OCI-LY3 (cell line): Measurements from ENCODE around the gene PCED1B.

Experiments
- H2AFZ ChIP-seq: fragments of 200-600, 300-600 bp; shearing (Covaris generic); 2 replicates; pipeline ENCODE4 v1.6.0; 2014; ENCODE audit warnings: antibody characterized with exemption, low read depth, low read length
- H3K27ac ChIP-seq: fragments of 200-600, 300-600 bp; sonication (generic); 2 replicates; pipeline ENCODE4 v1.5.1; 2014; ENCODE audit warnings: mild to moderate bottlenecking, low read length, moderate library complexity, mixed read lengths
- H3K27me3 ChIP-seq: fragments of 200-600, 300-600 bp; sonication (generic); 2 replicates; pipeline ENCODE4 v1.6.1; 2014; ENCODE audit warnings: low read depth, low read length, mixed read lengths
- H3K36me3 ChIP-seq: fragments of 200-600, 300-600 bp; sonication (generic); replicated peaks from 2 replicates; pipeline ENCODE3; 2014; ENCODE audit warnings: low read depth, low read length, mixed read lengths
- H3K4me1 ChIP-seq: fragments of 300-600, 200-600 bp; sonication (generic); 2 replicates; pipeline ENCODE4 v1.6.1; 2014; ENCODE audit warnings: low read length, mixed read lengths
- H3K4me2 ChIP-seq: fragments of 200-600, 300-600 bp; sonication (generic); 2 replicates; pipeline ENCODE4 v1.6.1; 2014; ENCODE audit warnings: low read length, mixed read lengths
- H3K4me3 ChIP-seq: fragments of 300-600, 200-600 bp; sonication (generic); 2 replicates; pipeline ENCODE4 v1.5.1; 2014; ENCODE audit warnings: antibody characterized with exemption, mild to moderate bottlenecking, low read length, moderate library complexity
- H3K79me2 ChIP-seq: fragments of 300-600, 200-600 bp; shearing (Covaris generic); 2 replicates; pipeline ENCODE4 v1.6.1; 2014; ENCODE audit warnings: mild to moderate bottlenecking, low read length, mixed read lengths
- H3K9ac ChIP-seq: fragments of 300-600, 200-600 bp; shearing (Covaris generic); 2 replicates; pipeline ENCODE4 v1.6.0; 2014; ENCODE audit warnings: mild to moderate bottlenecking, low read length, moderate library complexity
- H3K9me3 ChIP-seq: fragments of 200-600, 300-600 bp; shearing (Covaris generic); 2 replicates; pipeline ENCODE4 v1.6.1; 2014; ENCODE audit warnings: low read length, mixed read lengths; ENCODE audit not compliant: insufficient read depth
- H4K20me1 ChIP-seq: fragments of 200-600, 300-600 bp; sonication (generic); 2 replicates; pipeline ENCODE4 v1.6.1; 2016; ENCODE audit warnings: low read length, mixed read lengths; ENCODE audit not compliant: insufficient read depth
- CTCF ChIP-seq: fragments of 200-600, 300-600 bp; sonication (generic); IDR thresholded peaks from 2 replicates; pipeline ENCODE4 v1.5.1; 2014; ENCODE audit warnings: antibody characterized with exemption, low read length, low read depth
- EZH2phosphoT487 ChIP-seq: fragments of 200-600 bp; shearing (Covaris generic); IDR thresholded peaks from 2 replicates; pipeline ENCODE4 v1.6.1; 2018; ENCODE audit warnings: antibody characterized with exemption, mixed run types, low read depth

Gene PCED1B

GRCh38 chr12:47074757-47075156 is 4.7 kb upstream of the PCED1B start:
- no peak overlapping the region for H3K4me2 ChIP-seq
- H3K27me3 ChIP-seq, result no peaks in the 10 kb centered on the region
- TF ChIP-seq EZH2phosphoT487 (no peak), CTCF (no peak)
- no peak overlapping the region for H3K9ac ChIP-seq
- H3K79me2 ChIP-seq, result peaks cover 30% of the 10 kb centered on the region
- peaks cover 24% of the 10 kb centered on the region for H3K4me1 ChIP-seq
- H3K4me3 ChIP-seq, result no peak overlapping the region
- no peaks in the 10 kb centered on the region for H3K9me3 ChIP-seq
- H3K36me3 ChIP-seq, result peaks cover 20% of the 10 kb centered on the region
- H3K27ac ChIP-seq, result no peak overlapping the region
- no peak overlapping the region for H2AFZ ChIP-seq
- H4K20me1 ChIP-seq, result no peaks in the 10 kb centered on the region

GRCh38 chr12:47075192-47076084 is 4.0 kb upstream of the PCED1B start:
- no peaks in the 10 kb centered on the region for H4K20me1 ChIP-seq
- no peak overlapping the region for H3K9ac ChIP-seq
- peaks cover 20% of the 10 kb centered on the region for H3K36me3 ChIP-seq
- H3K4me3 ChIP-seq, result no peak overlapping the region
- H3K79me2 ChIP-seq, result peaks cover 37% of the 10 kb centered on the region
- H3K4me2 ChIP-seq, result no peak overlapping the region
- H3K9me3 ChIP-seq, result no peaks in the 10 kb centered on the region
- H3K27me3 ChIP-seq, result no peaks in the 10 kb centered on the region
- H3K4me1 ChIP-seq, result peaks cover 24% of the 10 kb centered on the region
- no peak overlapping the region for H2AFZ ChIP-seq
- no peak overlapping the region for H3K27ac ChIP-seq
- TF ChIP-seq EZH2phosphoT487 (no peak), CTCF (no peak)

GRCh38 chr12:47077206-47078085 is 2.0 kb upstream of the PCED1B start:
- TF ChIP-seq CTCF, result no peak
- TF ChIP-seq EZH2phosphoT487, result no peak
- Histone ChIP-seq H3K4me1 (peaks cover 34% of the 10 kb centered on the region), H3K79me2 (peaks cover 37% of the 10 kb centered on the region), H2AFZ (no peak overlapping the region), H3K9ac (no peak overlapping the region), H3K27ac (no peak overlapping the region), H3K4me3 (peak overlapping the region; percentile 88; the same call in 1 of the 2 replicates), H3K36me3 (peaks cover 28% of the 10 kb centered on the region), H3K4me2 (peak overlapping the region; percentile 86; the same call in 1 of the 2 replicates), H3K9me3 (no peaks in the 10 kb centered on the region), H4K20me1 (no peaks in the 10 kb centered on the region), H3K27me3 (no peaks in the 10 kb centered on the region)

GRCh38 chr12:47078086-47078395 is 1.4 kb upstream of the PCED1B start:
- Histone ChIP-seq H3K79me2 (peaks cover 37% of the 10 kb centered on the region), H3K27ac (no peak overlapping the region), H3K9ac (no peak overlapping the region), H4K20me1 (no peaks in the 10 kb centered on the region), H3K27me3 (no peaks in the 10 kb centered on the region), H3K9me3 (no peaks in the 10 kb centered on the region), H3K36me3 (peaks cover 29% of the 10 kb centered on the region), H2AFZ (no peak overlapping the region), H3K4me2 (peak overlapping the region; percentile 86), H3K4me3 (peak overlapping the region; percentile 88; the same call in 1 of the 2 replicates), H3K4me1 (peaks cover 36% of the 10 kb centered on the region)
- no peak for TF ChIP-seq EZH2phosphoT487
- no peak for TF ChIP-seq CTCF
